ENCODE results near the gene TACR1.
A peak's percentile ranks its signal among the peaks of the same experiment; 100 is the strongest.

TACR1 gene

DNA sequence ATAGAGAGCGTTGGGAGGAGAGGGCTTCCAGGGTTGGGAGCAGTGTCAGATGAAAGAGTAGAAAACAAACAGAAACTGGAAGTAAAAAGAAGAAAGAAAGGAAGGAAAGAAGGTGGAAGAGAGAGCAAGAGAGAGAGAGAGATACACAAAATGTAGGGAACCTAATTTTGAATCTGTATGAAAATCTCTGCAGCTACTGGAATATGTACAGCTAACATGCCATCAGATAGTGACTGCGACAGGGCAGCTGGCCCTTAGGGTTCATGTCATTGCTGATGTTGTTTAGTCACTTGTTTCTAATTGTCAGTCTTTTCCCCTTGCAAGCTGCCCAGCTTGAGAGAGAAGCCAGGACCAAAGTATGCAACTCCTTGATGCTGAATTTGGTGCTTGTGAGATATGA, 155.0 kb downstream of the TACR1 start:
- no peak for DNase-seq

DNA sequence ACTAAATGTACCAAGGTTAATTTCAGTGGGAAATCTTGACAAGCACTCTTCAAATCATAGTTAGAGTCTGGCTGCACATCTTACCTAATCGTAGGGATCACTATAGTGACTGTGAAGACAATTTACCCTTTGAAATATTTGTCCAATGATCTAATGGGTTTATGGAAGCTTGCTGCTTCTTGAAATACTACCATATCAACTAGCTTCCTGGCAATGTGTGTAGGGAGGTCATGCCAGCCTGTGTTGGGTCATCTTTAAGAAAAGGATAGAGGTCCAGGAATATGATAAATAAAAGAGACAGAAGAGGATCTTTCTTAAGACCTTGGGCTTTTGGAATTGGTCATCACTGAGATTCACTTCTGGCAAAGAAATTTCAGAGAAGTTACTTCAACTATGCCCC, 156.5 kb downstream of the TACR1 start:
- no peak for DNase-seq

DNA sequence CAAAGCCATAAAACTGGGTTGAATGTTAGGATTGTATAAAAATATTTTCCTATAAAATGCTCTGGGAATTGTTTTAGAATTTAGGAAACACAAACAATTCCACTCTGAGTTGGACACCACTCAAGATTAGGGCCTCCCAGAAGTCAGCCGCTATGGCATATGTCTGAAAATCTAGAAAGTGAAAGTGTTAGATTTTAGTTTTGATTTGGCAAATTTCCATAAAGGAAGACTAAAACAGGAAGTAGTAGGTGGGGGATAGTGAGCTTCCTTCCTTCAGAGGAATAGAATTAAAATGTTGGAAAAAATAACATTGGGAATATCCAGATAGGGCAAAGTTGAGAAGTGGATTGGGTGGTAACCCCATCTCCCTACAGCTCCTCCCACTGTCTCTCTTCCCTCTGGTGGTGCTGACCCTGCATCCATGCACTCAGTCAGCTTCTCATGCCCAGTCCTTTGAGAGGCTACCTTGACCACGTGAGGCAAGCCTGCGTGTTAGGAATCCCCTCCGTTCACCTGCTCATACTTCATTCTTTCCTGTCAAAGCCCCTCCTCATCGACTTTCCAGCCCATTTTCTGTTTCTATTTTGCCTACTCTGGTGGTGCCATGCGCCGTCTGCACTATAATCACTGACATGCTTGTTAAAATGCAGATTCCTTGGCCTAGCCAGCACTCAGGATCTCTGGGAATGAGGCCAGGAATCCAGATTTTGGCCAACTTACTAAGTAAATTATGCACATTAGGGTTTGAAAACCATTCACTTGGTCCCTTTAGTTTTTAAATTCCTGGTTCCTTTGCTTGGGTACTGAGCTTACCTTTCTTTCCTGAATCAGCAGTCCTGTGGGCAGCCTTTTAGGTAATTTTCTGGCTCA, 157.4 kb downstream of the TACR1 start:
- DNase-seq: peak in 1 of 2 experiments; percentile 5

DNA sequence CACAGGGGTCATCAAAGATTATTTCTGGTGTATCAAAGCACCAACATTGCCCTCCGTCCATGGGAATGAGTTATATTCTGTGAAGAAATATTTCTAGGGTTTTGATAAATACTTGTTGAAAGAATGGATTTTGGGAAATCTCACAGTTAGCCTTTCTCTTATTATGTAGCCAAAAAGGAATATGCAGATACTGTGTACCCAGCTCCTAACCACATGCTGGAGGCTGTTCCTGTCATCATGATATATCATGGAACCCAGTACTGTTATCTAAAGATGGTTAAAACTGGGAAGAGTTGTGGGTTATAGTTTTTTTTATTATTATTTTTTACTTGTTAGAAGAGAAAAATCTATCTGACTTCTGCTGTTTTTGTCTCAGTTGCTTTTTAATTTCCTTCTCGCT, 158.1 kb downstream of the TACR1 start:
- DNase-seq: no peak

DNA sequence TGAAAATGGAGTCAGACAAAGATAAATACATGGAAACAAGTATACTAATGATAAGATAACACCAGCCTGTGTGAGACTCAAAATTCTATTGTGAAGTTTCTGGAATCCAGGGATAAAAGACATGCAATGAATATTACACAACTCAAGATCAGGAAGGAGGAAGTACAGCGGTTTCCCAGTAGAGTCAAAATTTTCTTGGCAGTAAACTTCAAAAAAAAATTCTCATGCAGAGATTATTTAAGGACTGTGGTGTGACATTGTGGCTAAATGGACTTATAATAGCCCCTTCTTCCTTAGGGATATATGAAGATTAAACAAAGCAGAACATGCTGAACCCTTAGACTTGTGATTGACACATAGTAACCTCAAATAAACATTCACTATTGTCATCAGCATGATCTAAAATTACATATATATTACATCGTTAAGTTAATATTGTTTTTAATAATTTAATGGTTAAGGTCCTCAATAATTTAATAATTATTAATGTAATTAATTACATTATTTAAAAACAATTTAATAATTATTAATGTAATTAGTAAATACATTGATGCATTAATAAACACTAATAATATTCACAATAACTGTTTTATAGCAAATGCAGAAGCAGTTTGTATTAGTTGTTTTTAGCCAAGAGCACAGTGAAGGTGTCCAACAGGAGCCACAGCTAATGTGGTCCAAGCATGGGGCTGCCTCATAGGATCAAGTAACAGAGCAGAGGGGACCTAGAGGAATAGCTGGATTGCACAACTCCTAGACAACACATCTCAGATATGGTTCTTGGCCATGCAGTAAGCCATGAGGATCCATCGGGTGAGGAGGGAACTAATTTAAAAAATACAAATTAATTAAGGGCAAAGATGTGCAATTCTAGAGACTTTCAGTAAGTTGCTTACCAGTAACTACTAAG, 163.6 kb downstream of the TACR1 start:
- peak; percentile 40 to 45 for DNase-seq

DNA sequence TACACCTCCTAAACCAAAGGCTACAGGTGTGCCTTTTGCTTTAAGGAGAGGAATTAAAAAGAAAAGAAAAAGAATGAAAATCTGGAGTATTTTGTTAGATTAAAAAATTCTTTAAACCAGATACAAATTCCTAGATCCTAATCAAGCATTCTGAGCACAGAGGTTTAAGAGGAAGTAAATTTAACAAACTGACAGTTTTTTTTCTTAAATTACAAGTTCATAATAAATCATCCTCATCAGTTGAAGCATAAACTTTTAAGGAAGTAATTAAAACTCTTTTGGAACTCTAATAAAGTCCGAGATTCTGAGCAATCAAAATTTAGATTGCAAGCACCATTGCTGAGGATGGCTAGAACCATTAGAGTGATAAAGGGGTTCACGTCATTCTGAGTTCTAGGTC, 165.8 kb downstream of the TACR1 start:
- no peak for DNase-seq

DNA sequence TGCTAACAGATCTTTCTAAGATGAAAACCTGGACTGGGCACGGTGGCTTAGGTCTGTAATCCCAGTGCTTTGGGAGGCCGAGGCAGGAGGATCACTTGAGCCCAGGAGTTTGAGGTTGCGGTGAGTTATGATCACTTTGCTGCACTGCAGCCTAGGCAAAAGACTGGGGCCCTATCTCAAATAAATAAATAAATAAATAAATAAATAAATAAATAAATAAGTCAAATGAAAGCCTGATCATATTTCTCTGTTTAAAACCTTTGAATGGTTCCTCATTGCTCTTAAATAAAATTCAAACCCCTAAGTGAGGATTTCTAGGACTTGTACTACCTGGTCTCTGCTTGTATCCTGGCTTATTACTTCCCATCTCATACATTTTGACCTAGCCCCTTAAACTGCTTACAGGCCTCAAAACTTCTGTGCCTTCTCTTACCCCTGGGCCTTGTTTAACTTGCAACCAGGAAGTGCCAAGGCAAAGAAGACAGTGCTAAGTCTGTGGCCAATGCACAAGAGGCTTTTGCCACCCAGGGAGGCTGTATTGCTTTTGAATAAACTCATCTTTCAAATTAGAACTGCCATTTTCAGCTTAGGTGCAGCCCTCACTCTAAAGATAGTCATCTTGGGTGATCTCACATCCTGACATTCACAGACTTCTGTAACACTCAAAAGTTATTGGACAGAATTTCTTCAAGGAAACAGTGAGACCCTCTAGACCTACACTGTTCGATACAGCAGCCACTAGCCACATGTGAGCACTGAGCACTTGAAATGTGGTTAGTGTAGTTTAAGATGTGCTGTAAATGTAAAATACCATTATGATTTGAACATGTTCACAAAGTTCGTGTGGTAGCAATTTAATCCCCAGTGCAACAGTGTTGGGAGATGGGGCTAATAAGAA, 167.2 kb downstream of the TACR1 start:
- DNase-seq: no peak

DNA sequence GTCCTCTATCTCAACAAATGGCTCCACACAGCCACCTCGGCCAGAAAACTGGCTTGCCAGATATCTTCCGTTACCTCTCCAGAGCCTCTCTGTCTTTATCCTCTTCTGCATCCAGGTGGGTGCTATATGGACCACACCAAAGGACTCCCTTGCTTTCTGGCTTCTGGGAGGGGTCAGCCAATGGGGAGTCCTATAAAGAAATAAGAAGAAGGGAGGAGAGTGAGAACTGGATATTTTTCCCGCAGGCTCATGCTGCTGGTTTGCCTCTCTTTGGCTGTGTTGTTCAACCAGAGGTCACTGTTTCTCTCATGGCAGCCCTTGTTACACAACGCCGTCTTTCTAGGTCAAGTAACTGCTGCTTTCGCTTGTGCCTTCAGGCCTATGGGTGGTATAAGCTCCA, 168.1 kb downstream of the TACR1 start:
- DNase-seq: no peak

DNA sequence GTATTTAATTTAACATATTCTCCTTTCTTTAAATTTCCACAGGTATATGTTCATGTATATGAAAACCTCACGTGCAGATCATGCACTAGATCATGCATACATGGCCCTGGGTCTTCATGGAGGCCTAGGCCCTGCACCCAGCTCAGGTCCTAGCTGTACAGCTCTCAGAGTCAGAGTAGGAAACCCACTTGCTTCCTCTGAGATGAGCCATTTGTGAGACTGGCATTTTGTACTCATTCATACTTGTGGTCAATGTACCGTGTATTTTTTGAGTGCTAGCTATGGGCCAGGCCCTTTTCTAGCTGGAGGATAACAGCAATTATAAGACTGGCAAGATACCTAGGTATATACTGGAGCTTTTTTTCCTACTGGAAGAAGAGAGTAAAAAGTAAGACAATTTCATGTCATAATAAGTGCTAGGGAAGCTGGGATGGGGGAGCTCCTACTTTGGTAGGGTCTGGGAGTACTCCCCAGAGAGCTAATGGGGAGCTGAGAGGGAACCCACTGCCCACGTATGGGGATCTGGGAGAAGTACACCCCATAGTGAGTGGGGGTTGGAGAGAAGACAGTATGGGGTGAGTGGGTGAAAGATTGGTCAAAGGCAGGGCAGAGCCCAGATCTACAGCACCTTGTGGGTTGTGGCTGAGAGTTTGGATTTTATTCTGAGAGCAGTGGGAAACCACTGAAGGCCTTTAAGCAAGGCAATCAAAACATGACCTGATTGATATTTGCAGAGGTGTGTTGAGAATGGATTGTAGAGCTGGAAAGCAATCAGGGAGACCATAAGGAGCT, 168.9 kb downstream of the TACR1 start:
- no peak for DNase-seq

DNA sequence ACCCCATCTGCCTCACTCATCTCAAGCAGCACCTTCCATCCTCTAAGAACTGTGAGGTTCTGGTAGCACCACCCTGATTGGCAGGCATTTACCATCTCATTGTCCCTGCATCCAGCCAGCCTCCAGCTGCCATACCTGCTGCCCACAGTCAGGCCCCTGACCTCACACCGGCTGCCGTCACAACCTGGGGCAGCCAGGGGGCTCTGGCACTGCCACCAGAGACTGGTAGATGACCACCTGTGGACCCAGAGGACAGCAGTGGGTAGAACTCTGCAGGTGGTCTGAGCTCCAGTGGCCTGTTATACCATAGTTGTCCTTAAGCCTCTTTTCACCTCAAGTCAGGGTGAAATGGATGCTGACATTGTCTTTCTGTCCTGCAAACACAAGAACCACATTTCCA, 171.4 kb downstream of the TACR1 start:
- DNase-seq: no peak

DNA sequence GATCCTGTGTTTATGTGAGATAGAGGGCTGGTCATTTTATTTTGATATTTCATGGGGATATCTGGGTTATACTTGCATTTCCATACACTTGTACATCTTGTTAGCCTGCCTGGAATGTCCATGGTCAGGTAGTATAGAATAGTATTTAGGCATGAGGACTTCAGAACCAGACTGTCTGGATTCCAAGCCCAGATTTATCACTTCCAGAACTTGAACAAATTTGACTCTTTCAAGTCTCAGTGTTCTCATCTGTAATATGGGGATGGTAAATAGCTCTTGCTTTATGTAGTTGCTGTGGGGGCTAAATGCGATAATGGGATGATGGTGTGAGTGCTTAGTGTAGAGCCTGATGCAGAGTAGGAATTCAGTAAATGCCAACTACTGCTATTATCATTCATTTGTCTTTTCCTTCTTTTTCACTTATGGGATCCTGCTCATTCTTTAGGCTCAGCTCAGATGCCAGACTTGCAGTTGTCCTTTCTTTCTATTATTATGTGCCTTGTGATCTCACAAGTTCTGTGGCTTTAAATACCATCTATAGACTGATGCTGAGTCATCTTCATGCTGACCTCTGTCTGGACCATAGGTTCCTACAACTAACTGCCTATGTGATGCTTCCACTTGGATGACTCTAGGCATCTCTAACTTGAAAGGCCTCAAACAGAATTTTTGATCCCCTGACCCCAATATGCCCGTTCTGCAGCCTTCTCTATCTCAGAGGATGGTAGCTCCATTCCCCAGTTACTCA, 173.5 kb downstream of the TACR1 start:
- no peak for DNase-seq

DNA sequence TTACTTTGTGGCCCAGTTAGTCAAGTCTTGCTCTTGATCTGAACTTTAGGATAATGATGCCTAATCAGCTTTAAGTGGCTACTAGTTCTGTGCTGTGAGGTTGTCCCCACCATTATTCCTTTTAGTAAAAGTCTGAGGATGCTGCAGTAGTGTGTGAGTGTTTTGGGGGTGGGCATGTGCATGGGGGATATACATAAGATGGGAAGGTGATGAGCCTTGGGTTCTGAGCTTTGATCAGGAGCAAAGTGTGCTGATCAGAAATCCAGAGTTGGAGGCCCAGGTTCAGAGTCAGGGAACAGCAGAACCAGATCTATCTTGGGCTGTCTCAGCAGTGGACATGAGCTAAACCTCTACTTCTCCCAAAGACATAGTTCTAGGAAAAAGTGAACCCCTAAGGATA, 174.1 kb downstream of the TACR1 start:
- DNase-seq: no peak

DNA sequence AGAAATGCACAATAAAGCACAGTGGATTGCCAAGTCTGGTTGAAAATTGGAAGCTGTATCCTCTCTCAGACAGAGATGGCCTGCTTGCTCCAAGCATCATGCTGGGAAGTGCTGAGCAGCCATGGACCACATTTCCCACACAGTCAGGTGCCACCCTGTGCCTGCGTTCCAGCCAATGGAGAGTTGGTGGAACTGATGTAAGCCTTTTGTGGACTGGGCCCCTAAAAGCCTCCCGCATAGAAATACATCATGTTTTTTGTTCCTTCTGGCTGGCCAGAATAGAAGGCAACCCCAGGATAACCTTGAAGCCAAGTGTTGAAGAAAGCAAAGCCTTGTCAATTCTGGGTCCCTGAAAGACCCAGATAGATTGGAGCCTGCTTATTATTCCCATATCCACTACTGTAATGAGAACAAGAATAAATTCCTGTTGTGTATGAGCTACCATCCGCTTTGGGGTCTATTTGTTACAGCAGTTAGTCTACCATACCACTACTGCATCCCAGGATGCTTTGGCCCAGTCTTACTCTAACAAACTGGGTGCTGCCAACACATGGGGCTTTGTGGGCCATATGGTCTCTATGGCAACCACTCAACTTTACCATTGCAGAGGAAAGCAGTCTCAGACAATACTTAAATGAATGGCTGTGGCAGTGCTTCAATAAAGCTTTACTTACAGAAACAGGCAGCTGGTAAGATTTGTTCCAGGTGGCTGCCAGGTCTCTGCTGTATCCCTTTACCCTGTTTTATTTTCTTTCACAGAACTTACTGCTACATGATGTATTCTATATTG, 175.5 kb downstream of the TACR1 start:
- DNase-seq: no peak

DNA sequence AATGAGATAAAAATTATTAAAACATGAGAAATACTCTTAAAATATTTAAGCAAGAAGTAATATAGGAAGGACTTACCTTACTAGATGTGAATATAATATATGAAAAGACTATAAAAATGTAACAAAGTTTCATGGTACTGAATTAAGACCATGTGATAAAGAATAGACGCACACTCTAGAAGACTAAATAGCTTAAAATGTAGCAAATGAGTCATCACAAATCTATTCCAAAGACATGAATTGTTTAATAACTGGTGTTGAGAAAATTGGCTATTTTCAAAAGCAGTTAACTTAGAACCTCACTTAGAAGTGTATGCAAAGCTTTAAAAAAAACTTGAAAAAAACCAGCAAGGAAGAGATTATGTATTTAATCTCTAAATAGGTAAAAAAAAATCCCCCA, 176.8 kb downstream of the TACR1 start:
- DNase-seq: no peak

DNA sequence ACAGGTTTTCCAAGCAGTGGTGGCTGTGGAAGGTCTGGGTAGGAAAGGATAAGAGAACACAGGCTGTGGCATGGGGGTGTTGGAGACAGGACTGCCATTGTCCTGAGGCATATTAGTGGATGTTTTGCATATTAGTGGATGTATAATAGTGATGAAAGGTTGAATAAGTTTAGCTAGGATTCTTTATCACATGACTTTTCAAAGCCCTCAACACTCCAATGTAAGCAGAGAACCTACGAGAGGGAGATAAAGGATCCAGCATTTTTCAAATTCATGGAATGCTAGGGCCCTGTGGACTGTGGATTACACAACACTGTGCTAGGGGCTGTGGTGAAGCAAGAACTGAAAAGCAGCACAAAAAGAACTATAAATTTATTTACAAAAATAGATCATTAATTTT, 177.6 kb downstream of the TACR1 start:
- DNase-seq: no peak

DNA sequence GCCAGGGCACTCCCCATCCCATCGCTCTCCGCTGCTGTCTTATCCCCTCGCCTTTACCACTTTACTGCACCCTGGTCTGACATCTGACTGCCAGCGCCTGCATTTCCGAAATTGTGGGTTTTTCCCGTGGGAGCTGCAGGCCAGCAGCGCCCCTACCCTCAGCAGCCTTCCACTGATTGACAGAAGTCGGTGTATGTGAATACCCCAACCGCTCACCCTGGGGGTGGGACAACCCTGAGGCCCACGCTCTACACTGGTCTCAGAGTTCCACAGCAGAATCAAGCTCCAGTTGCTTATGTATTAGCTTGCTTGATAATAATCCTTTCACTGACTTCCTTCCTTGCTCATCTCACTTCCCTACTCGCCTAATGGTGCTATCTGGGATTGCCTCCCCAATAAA, 178.8 kb downstream of the TACR1 start:
- DNase-seq: no peak

DNA sequence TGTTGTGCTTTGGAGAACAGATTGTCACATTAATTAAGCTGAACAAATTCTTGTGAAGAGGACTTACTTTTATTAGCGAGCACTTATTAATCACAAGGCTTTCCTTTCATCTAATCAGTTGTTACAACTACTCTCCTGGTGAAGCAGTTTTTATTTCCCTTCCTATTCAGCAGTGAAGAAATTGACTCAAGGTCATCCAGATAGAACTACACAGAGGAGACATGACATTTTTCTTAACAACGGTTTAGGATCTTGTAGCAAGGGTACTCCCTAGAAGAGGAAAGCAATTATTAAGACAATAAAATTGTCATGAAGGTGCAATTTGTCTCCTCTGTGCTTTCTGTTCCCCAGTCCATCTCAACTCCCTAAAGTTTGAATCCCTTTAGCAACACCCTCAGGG, 179.5 kb downstream of the TACR1 start:
- no peak for DNase-seq

DNA sequence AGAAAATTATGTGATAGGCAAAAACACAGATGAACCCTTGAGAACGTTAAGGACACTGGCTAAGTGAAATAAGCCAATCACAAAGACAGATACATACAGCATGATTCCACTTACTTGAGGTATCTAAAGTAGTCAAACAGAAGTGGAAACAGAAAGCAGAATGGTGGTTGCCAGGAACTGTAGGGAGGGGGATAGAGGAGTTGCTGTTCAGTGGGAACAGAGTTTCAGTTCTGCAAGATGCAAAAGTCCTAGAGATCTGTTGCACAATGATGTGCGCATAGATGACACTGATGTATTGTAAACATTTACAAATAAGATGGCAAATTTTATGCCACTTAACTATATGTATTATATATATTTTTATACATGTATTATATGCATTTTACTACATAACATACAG, 181.2 kb downstream of the TACR1 start:
- no peak for DNase-seq

DNA sequence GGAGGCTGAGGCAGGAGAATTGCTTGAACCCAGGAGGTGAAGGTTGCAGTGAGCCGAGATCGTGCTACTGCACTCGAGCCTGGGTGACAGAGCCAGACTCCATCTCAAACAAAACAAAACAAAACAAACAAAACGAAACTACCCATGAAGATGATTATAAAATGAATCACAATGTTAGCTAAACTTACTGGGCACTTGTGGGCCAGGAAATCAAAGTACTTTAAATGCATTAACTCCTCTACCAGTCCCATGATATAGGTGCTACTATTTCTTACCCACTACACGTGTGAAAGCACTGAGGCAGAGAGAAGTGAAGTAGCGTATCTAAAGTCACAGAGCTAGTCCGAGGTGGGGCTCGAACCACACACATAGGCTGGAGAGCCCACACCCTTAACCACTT, 187.2 kb downstream of the TACR1 start:
- no peak for DNase-seq

DNA sequence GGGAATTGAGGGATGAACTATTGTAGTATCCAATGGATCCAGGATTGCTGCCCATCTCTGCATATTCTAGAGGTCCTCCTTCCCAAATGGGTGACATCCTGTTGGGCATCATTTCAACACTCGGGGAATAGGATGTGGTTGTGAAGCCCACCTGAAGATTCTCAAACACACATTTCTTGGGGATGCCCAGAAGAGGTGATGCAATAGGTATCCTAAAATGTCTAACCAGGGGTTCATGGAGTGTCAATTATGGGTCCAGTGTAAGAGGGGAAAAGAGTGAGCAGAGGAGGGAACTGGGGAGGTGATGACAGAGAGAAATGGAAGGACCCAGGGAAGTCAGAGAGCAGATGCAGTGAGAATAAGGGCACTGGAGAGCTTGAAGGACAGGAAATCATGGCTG, 188.7 kb downstream of the TACR1 start:
- no peak for DNase-seq

DNA sequence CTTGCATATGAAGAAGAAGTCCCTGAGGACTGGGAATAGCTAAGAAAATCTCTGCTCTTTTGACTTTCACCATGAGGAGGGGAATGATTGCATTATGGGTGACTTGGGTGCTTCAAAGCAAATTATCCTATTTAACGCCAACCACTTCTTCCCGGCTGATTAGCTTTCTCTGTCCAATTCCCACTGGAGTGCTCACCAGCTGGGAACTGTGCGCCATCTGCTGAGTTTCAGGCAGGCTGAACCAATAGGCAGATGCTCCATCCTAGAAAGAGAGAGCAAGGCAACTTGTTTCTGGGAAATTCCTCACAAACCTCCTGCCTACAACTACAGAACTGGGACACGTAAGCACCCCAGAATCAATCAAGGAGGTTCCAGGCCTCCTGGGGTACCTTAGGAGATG, 191.5 kb downstream of the TACR1 start:
- no peak for DNase-seq

Measured in Kasumi-1 (cell line).